MM.1S (cell line): ENCODE measurements around the gene APOC1.

Experiments
- DNase-seq: peaks from one replicate; pipeline ENCODE4 v3.0.0-alpha.2; 2015
- H2AFZ ChIP-seq: fragments of 300-600 bp; sonication (generic); 2 replicates; pipeline ENCODE4 v1.6.0; 2016; ENCODE audit warnings: antibody characterized with exemption, low read length
- H3F3A ChIP-seq: fragments of 300-600 bp; sonication (generic); 2 replicates; pipeline ENCODE4 v1.6.1; 2016; ENCODE audit warnings: mild to moderate bottlenecking, antibody characterized with exemption, low read length, moderate library complexity, mixed read lengths; ENCODE audit not compliant: insufficient read depth
- H3K27ac ChIP-seq: fragments of 300-600 bp; sonication (generic); 2 replicates; pipeline ENCODE4 v1.5.1; 2016; ENCODE audit warnings: mild to moderate bottlenecking, low read length
- H3K27me3 ChIP-seq: fragments of 300-600 bp; sonication (generic); replicated peaks from 2 replicates; pipeline ENCODE4 v1.6.0; 2016; ENCODE audit warnings: low read length; ENCODE audit not compliant: insufficient read depth
- H3K36me3 ChIP-seq: fragments of 300-600 bp; sonication (generic); replicated peaks from 2 replicates; pipeline ENCODE4 v1.6.1; 2016; ENCODE audit warnings: mild to moderate bottlenecking, low read length, mixed read lengths; ENCODE audit not compliant: insufficient read depth
- H3K4me1 ChIP-seq: fragments of 300-600 bp; sonication (generic); 2 replicates; pipeline ENCODE4 v1.6.1; 2016; ENCODE audit warnings: low read length, mixed read lengths
- H3K4me2 ChIP-seq: fragments of 300-600 bp; sonication (generic); 2 replicates; pipeline ENCODE4 v1.6.0; 2016; ENCODE audit warnings: low read depth, low read length
- H3K4me3 ChIP-seq: fragments of 300-600 bp; sonication (generic); 2 replicates; pipeline ENCODE4 v1.5.1; 2016; ENCODE audit warnings: low read length, mixed read lengths
- H3K79me2 ChIP-seq: fragments of 300-600 bp; sonication (generic); 2 replicates; pipeline ENCODE4 v1.6.1; 2016; ENCODE audit warnings: mixed run types, low read length, mixed read lengths
- H3K9ac ChIP-seq: fragments of 300-600 bp; sonication (generic); 2 replicates; pipeline ENCODE4 v1.6.1; 2016; ENCODE audit warnings: low read length, mixed read lengths
- H3K9me2 ChIP-seq: fragments of 300-600 bp; sonication (generic); replicated peaks from 2 replicates; pipeline ENCODE4 v1.6.1; 2016; ENCODE audit warnings: mild to moderate bottlenecking, low read length, mixed read lengths; ENCODE audit not compliant: insufficient read depth
- H3K9me3 ChIP-seq: fragments of 300-600 bp; sonication (generic); replicated peaks from 2 replicates; pipeline ENCODE4 v1.6.1; 2016; ENCODE audit warnings: mild to moderate bottlenecking, low read length, mixed read lengths; ENCODE audit not compliant: insufficient read depth
- H4K20me1 ChIP-seq: fragments of 300-600 bp; sonication (generic); 2 replicates; pipeline ENCODE4 v1.6.1; 2016; ENCODE audit warnings: mild to moderate bottlenecking, low read length, moderate library complexity, mixed read lengths; ENCODE audit not compliant: insufficient read depth
- CTCF ChIP-seq: fragments of 300-600 bp; sonication (generic); IDR thresholded peaks from 2 replicates; pipeline ENCODE4 v1.5.1; 2016; ENCODE audit warnings: antibody characterized with exemption, low read length, mixed read lengths
- EZH2 ChIP-seq: fragments of 300-600 bp; sonication (generic); optimal IDR thresholded peaks from 2 replicates; pipeline ENCODE3; 2017; ENCODE audit warnings: low read depth, mild to moderate bottlenecking, antibody characterized with exemption, low read length, mixed read lengths
- EZH2phosphoT487 ChIP-seq: fragments of 300-600 bp; sonication (generic); IDR thresholded peaks from 2 replicates; pipeline ENCODE4 v1.6.1; 2018; ENCODE audit warnings: antibody characterized with exemption, low read length

APOC1 gene

GRCh38 chr19:44883922-44884321, 30.5 kb upstream of the APOC1 start:
- Histone ChIP-seq H4K20me1 (no peaks in the 10 kb centered on the region), H3K27ac (no peak overlapping the region), H3K4me2 (no peak overlapping the region), H3K79me2 (no peaks in the 10 kb centered on the region), H3K27me3 (peaks cover 74% of the 10 kb centered on the region), H3K4me1 (no peaks in the 10 kb centered on the region), H3K9me2 (no peaks in the 10 kb centered on the region), H3K4me3 (no peak overlapping the region), H2AFZ (no peak overlapping the region), H3K36me3 (no peaks in the 10 kb centered on the region), H3K9ac (no peak overlapping the region), H3K9me3 (no peaks in the 10 kb centered on the region), H3F3A (no peaks in the 10 kb centered on the region)
- no peak for DNase-seq
- no peak for TF ChIP-seq EZH2
- no peak for TF ChIP-seq CTCF
- TF ChIP-seq EZH2phosphoT487 = no peak

- Histone ChIP-seq H3K27me3 (peaks cover 67% of the 10 kb centered on the region), H4K20me1 (no peaks in the 10 kb centered on the region), H3K4me1 (0 out of 2 replicates have a peak, but pooled peaks cover under 1% of the 10 kb centered on the region), H3F3A (no peaks in the 10 kb centered on the region), H3K4me3 (no peak overlapping the region), H3K79me2 (no peaks in the 10 kb centered on the region), H3K9me2 (no peaks in the 10 kb centered on the region), H3K27ac (no peak overlapping the region), H2AFZ (no peak overlapping the region), H3K36me3 (no peaks in the 10 kb centered on the region), H3K9me3 (no peaks in the 10 kb centered on the region), H3K4me2 (no peak overlapping the region), H3K9ac (no peak overlapping the region)
- no peak for DNase-seq
- no peak for TF ChIP-seq EZH2phosphoT487
- TF ChIP-seq EZH2 = no peak
- no peak for TF ChIP-seq CTCF
These were observed 29.8 kb upstream of the APOC1 start for GRCh38 chr19:44884566-44884965.

- no peak for DNase-seq
- H3F3A ChIP-seq = peaks cover 9% of the 10 kb centered on the region
- H3K27ac ChIP-seq = no peak overlapping the region
- H3K4me3 ChIP-seq = no peak overlapping the region
- peaks cover 54% of the 10 kb centered on the region for H3K27me3 ChIP-seq
- H3K79me2 ChIP-seq = 0 out of 2 replicates have a peak, but pooled peaks cover 1% of the 10 kb centered on the region
- TF ChIP-seq EZH2phosphoT487 = no peak
- TF ChIP-seq EZH2 = no peak
- TF ChIP-seq CTCF = no peak
- H3K9me3 ChIP-seq = no peaks in the 10 kb centered on the region
- no peak overlapping the region for H3K4me2 ChIP-seq
- no peak overlapping the region for H2AFZ ChIP-seq
- no peaks in the 10 kb centered on the region for H3K36me3 ChIP-seq
- H3K9ac ChIP-seq = no peak overlapping the region
- H3K9me2 ChIP-seq = no peaks in the 10 kb centered on the region
- no peaks in the 10 kb centered on the region for H4K20me1 ChIP-seq
- 0 out of 2 replicates have a peak, but pooled peaks cover 6% of the 10 kb centered on the region for H3K4me1 ChIP-seq
These were observed 28.3 kb upstream of the APOC1 start for GRCh38 chr19:44886141-44886540.
